Breast epithelium (tissue), 3 donors: ENCODE results near the gene RRP1.

Source experiments
- CTCF ChIP-seq, 3 donors: fragments of 450-650 bp; IDR thresholded peaks; one replicate each; pipeline ENCODE4 v1.5.1; 2016 to 2017; ENCODE audit warnings: antibody characterized with exemption in 3 of 3, mild to moderate bottlenecking in 3 of 3, moderate library complexity in 3 of 3
- POLR2A ChIP-seq: fragments of 450-650 bp; IDR thresholded peaks from one replicate; pipeline ENCODE4 v1.6.1; 2016; ENCODE audit warnings: antibody characterized with exemption, mild to moderate bottlenecking, moderate library complexity

GRCh38 chr21:43753439-43753799, 36.0 kb upstream of the RRP1 start:
- TF ChIP-seq CTCF (IDR thresholded peaks at IDR 0.05) (no peak), POLR2A (no peak)
